HepG2 (cell line): ENCODE results near the gene PPIA. TPM values are rescaled to one million over a fixed set of nuclear protein-coding genes. Genes with fewer than 3 reads are reported as not detected.

ENCODE experiments used
- ATAC-seq: fragments of 200-7000 bp; cut with Tn5 transposase; 3 replicates; pipeline ENCODE4 v1.9.1; 2020; ENCODE audit warnings: mild to moderate bottlenecking, moderate library complexity
- BruUV-seq: library from RNA; stranded (reverse); fragments of 400-500 nt; replicated peaks from 2 replicates; lab custom pipeline; 2021; lab: Mats Ljungman, UMichigan
- CTCF ChIA-PET: fragments of 300-600 bp; formaldehyde crosslinking; extraction: SDS; loops from one replicate; lab custom pipeline; 2021; ENCODE audit warnings: low total read pairs, inconsistent platforms, low intra/inter-chr PET ratio; lab: Yijun Ruan, JAX
- POLR2A ChIA-PET: fragments of 350-600 bp; sonication (Branson Sonifier 250); formaldehyde crosslinking; loops from one replicate; lab custom pipeline; 2020; ENCODE audit warnings: antibody characterized with exemption, inconsistent platforms; lab: Yijun Ruan, JAX
- DNase-seq: peaks from one replicate; pipeline ENCODE4 v3.0.0-alpha.2; 2015; ENCODE audit warnings: low spot score
- FAIRE-seq: peaks from 3 replicates; lab custom pipeline; 2011; peaks lifted over from hg19 to GRCh38; lab: Jason Lieb, UNC
- H2AFZ ChIP-seq: one replicate; pipeline ENCODE4 v1.6.1; 2011; ENCODE audit warnings: low read length, inconsistent platforms
- H3K27ac ChIP-seq: fragments of 300-600 bp; 3 replicates; pipeline ENCODE4 v1.8.0; 2011; ENCODE audit warnings: mixed run types, mild to moderate bottlenecking, mixed read lengths, low read length, inconsistent platforms; ENCODE audit not compliant: insufficient read depth; ENCODE audit errors: extremely low read length
- H3K27me3 ChIP-seq, 2 experiments: fragments of 200-600 bp in 1 of 2; 2 replicates in 1 of 2; 3 replicates in 1 of 2; pipeline versions ENCODE4 v1.6.0 to v1.8.0; 2011; ENCODE audit warnings: low read length in 2 of 2, mild to moderate bottlenecking in 2 of 2, moderate library complexity in 2 of 2, inconsistent platforms in 1 of 2; ENCODE audit not compliant: insufficient read depth in 2 of 2, control insufficient read depth in 1 of 2
- H3K36me3 ChIP-seq, 2 experiments: fragments of 200-600 bp in 1 of 2; replicated peaks in 1 of 2; 2 replicates in 1 of 2; 3 replicates in 1 of 2; pipeline versions ENCODE4 v1.5.1 to v1.8.0; 2011; ENCODE audit warnings: low read length in 2 of 2, inconsistent platforms in 1 of 2; ENCODE audit not compliant: insufficient read depth in 2 of 2, control insufficient read depth in 1 of 2
- H3K4me1 ChIP-seq: 2 replicates; pipeline ENCODE4 v1.5.1; 2012; ENCODE audit warnings: low read length, inconsistent platforms; ENCODE audit not compliant: insufficient read depth
- H3K4me2 ChIP-seq: 2 replicates; pipeline ENCODE4 v1.6.0; 2011; ENCODE audit warnings: low read depth, low read length, inconsistent platforms
- H3K4me3 ChIP-seq, 3 experiments: fragments of 200-600 bp in 1 of 3; sonication (generic), shearing (Covaris generic) in 1 of 3; replicated peaks in 1 of 3; 2 replicates each; pipeline ENCODE4 v1.5.1; 2011 to 2016; ENCODE audit warnings: low read length in 3 of 3, inconsistent platforms in 2 of 3, low read depth in 2 of 3, mild to moderate bottlenecking in 2 of 3, control low read depth in 1 of 3, mixed read lengths in 1 of 3; ENCODE audit not compliant: insufficient read depth in 1 of 3
- H3K79me2 ChIP-seq: one replicate; pipeline ENCODE4 v1.6.1; 2011; ENCODE audit warnings: low read length, inconsistent platforms; ENCODE audit not compliant: insufficient read depth
- H3K9ac ChIP-seq: 2 replicates; pipeline ENCODE4 v1.6.0; 2011; ENCODE audit warnings: mild to moderate bottlenecking, low read depth, low read length, inconsistent platforms; ENCODE audit not compliant: insufficient read depth
- H3K9me3 ChIP-seq: 2 replicates; pipeline ENCODE4 v1.5.1; 2012; ENCODE audit warnings: mild to moderate bottlenecking, low read length
- H4K20me1 ChIP-seq: 2 replicates; pipeline ENCODE4 v1.6.0; 2011; ENCODE audit warnings: inconsistent platforms, mild to moderate bottlenecking, low read length, moderate library complexity; ENCODE audit not compliant: insufficient read depth
- ATRX ChIP-seq: sonication (generic); formaldehyde crosslinking; IDR thresholded peaks from 2 replicates; pipeline ENCODE4 v1.4.0; 2020; ENCODE audit warnings: missing genetic modification reagents, borderline replicate concordance
- CSRNP1 ChIP-seq: sonication (generic); formaldehyde crosslinking; IDR thresholded peaks from 2 replicates; pipeline ENCODE4 v1.8.1; 2023; ENCODE audit warnings: mild to moderate bottlenecking, missing genetic modification reagents
- HDAC6 ChIP-seq: fragments of 200-600 bp; sonication (generic); IDR thresholded peaks from 2 replicates; pipeline ENCODE4 v1.7.0; 2017; ENCODE audit warnings: mild to moderate bottlenecking, antibody characterized with exemption, low read length, low read depth
- JUN ChIP-seq: sonication (generic); formaldehyde crosslinking; IDR thresholded peaks from 2 replicates; pipeline ENCODE4 v1.4.0; 2020; ENCODE audit warnings: mild to moderate bottlenecking, missing genetic modification reagents
- MBD4 ChIP-seq: IDR thresholded peaks from 2 replicates; pipeline ENCODE4 v1.6.1; 2012; ENCODE audit warnings: low read length, inconsistent platforms, borderline replicate concordance
- NBN ChIP-seq: fragments of 450-650 bp; conservative IDR thresholded peaks from 2 replicates; pipeline ENCODE4 v1.6.1; 2017
- NCOA5 ChIP-seq: sonication (generic); formaldehyde crosslinking; IDR thresholded peaks from 2 replicates; pipeline ENCODE4 v1.4.0; 2020; ENCODE audit warnings: missing genetic modification reagents
- NONO ChIP-seq, 2 experiments: fragments of 450-650 bp in 1 of 2; sonication (generic) in 1 of 2; formaldehyde crosslinking in 1 of 2; IDR thresholded peaks in 1 of 2; conservative IDR thresholded peaks in 1 of 2; 2 replicates each; pipeline versions ENCODE4 v1.6.1 to v1.8.0; 2017 to 2022; ENCODE audit warnings: mild to moderate bottlenecking in 1 of 2, missing genetic modification reagents in 1 of 2, moderate library complexity in 1 of 2
- NR1H2 ChIP-seq: sonication (generic); formaldehyde crosslinking; IDR thresholded peaks from 2 replicates; pipeline ENCODE4 v1.8.1; 2022; ENCODE audit warnings: low read depth, missing genetic modification reagents, borderline replicate concordance
- POLR2A ChIP-seq, 2 experiments: IDR thresholded peaks; 2 replicates each; pipeline ENCODE4 v1.6.1; 2011; ENCODE audit warnings: low read depth in 2 of 2, low read length in 2 of 2, mild to moderate bottlenecking in 1 of 2, moderate library complexity in 1 of 2; ENCODE audit not compliant: insufficient read depth in 1 of 2
- POLR2AphosphoS5 ChIP-seq: IDR thresholded peaks from 2 replicates; pipeline ENCODE4 v1.6.1; 2012; ENCODE audit warnings: low read depth, low read length
- POLR2G ChIP-seq: fragments of 200-400 bp; formaldehyde crosslinking; IDR thresholded peaks from 2 replicates; pipeline ENCODE4 v1.6.1; 2018; ENCODE audit warnings: mild to moderate bottlenecking, low read depth, low read length, moderate library complexity
- RBM22 ChIP-seq: fragments of 200-400 bp; formaldehyde crosslinking; optimal IDR thresholded peaks from 2 replicates; pipeline ENCODE3; 2017; ENCODE audit warnings: mild to moderate bottlenecking, low read length, moderate library complexity
- SKI ChIP-seq: fragments of 450-650 bp; IDR thresholded peaks from one replicate; pipeline ENCODE4 v1.6.1; 2018; ENCODE audit warnings: mild to moderate bottlenecking; ENCODE audit not compliant: partially characterized antibody
- SRF ChIP-seq: IDR thresholded peaks from 2 replicates; pipeline ENCODE4 v1.6.1; 2011; ENCODE audit warnings: mild to moderate bottlenecking, low read depth, low read length, moderate library complexity
- SSRP1 ChIP-seq: IDR thresholded peaks from 2 replicates; pipeline ENCODE4 v1.6.1; 2016; ENCODE audit warnings: control low read depth
- TRAFD1 ChIP-seq: sonication (generic); formaldehyde crosslinking; IDR thresholded peaks from 2 replicates; pipeline ENCODE4 v1.5.1; 2020; ENCODE audit warnings: missing genetic modification reagents, mild to moderate bottlenecking, borderline replicate concordance
- ZFP36 ChIP-seq: fragments of 150-350 bp; IDR thresholded peaks from 2 replicates; pipeline ENCODE4 v1.6.1; 2018; ENCODE audit warnings: borderline replicate concordance, low read length, low read depth; ENCODE audit not compliant: partially characterized antibody
- ZNF451 ChIP-seq: sonication (generic); formaldehyde crosslinking; IDR thresholded peaks from 2 replicates; pipeline ENCODE4 v1.5.0; 2020; ENCODE audit warnings: mild to moderate bottlenecking, missing genetic modification reagents
- ZNF75D ChIP-seq: sonication (generic); formaldehyde crosslinking; IDR thresholded peaks from 2 replicates; pipeline ENCODE4 v1.8.1; 2023; ENCODE audit warnings: missing genetic modification reagents, mild to moderate bottlenecking, borderline replicate concordance
- WGBS: methylation state at CpG from one replicate; pipeline ENCODE4 v1.1.6; 2017; ENCODE audit warnings: low lambda C conversion rate; 5-methylcytosine and 5-hydroxymethylcytosine counted together
- in situ Hi-C: cut with HindIII; loops from 2 replicates; pipeline ENCODE4 v1.10.0; 2017; ENCODE audit warnings: low pct_unique_long_range_greater_than_20kb; ENCODE audit not compliant: extremely low pct_ligation_motif_present
- intact Hi-C: fragments of 100-400 bp; cut with micrococcal nuclease; formaldehyde crosslinking; loops from one replicate; pipeline ENCODE4 v1.10.0; 2022; ENCODE audit not compliant: unreplicated experiment
- polyA plus RNA-seq, 8 experiments: library from polyadenylated mRNA; depleted of rRNA in 3 of 8; stranded (reverse) in 7 of 8; unstranded in 1 of 8; fragments of >200 nt; fragmentation: Illumina TruSeq in 4 of 8; extraction: Trizol in 4 of 8; gene quantifications; 2 replicates each; pipeline versions ENCODE4 v1.2.1 to v1.2.3, GENCODE V29; 2011 to 2016; ENCODE audit warnings: low read depth in 4 of 8, missing spikeins in 1 of 8, mixed read lengths in 1 of 8; ENCODE audit not compliant: insufficient read depth in 1 of 8
- total RNA-seq, 5 experiments: library from RNA; depleted of rRNA; stranded (reverse); fragments of >200 nt; fragmentation: Illumina TruSeq; extraction: Trizol; gene quantifications; 2 replicates each; pipeline ENCODE4 v1.2.3, GENCODE V29; 2016; ENCODE audit warnings: low read depth in 1 of 5

Gene PPIA
- total and polyA plus RNA-seq, 2 of the 13 experiments (the other 11 are each of a cell fraction or from before 2014, with no cell fraction given), result 2,268 to 3,010 TPM

- Histone ChIP-seq H3K27ac (no peak overlapping the region), H3K4me2 (no peak overlapping the region), H3K27me3 (no peaks in the 10 kb centered on the region; a peak in 1 of 5 replicates), H2AFZ (no peak overlapping the region), H3K79me2 (peaks cover 25% of the 10 kb centered on the region), H3K36me3 (peaks cover 10 to 45% of the 10 kb centered on the region in 2 experiments), H3K9me3 (no peaks in the 10 kb centered on the region), H4K20me1 (peaks cover 47% of the 10 kb centered on the region), H3K4me3 (no peak overlapping the region), H3K9ac (no peak overlapping the region), H3K4me1 (peaks cover 25% of the 10 kb centered on the region)
- 0 out of 3 replicates have a peak, but pooled peaks have one; percentile 4 for ATAC-seq
- ChIA-PET CTCF (no interaction called here), POLR2A (interaction anchor here (0.7 to 1.2 kb wide), 2 partner anchors 8 to 196 kb away, joined by 3 to 4 read pairs; partner anchors contain the start of gene OGDH)
- WGBS, result 100% methylated on average over 4 of the region's 5 CpGs
- no TSS peak for BruUV-seq
- no peak for DNase-seq
- intact Hi-C loops, result no loop called here
- FAIRE-seq, result no peak
- in situ Hi-C loops, result no loop called here
- TF ChIP-seq JUN, result no peak
- TF ChIP-seq NONO (IDR thresholded peaks at IDR 0.05), result no peak
- 0 out of 2 replicates have a peak, but pooled peaks have one; percentile 23 for TF ChIP-seq NONO (CRISPR knock-in tag; conservative IDR thresholded peaks at IDR 0.05)
- TF ChIP-seq HDAC6, result no peak
- TF ChIP-seq POLR2G, result peak; percentile 73
- TF ChIP-seq POLR2AphosphoS5, result peak; percentile 75
- no peak for TF ChIP-seq NBN
- TF ChIP-seq NCOA5 (CRISPR knock-in tag), result no peak
- TF ChIP-seq SKI, result no peak
- no peak for TF ChIP-seq ATRX (CRISPR knock-in tag)
- TF ChIP-seq ZFP36, result no peak
- TF ChIP-seq SSRP1 (CRISPR knock-in tag), result peak; percentile 92
- TF ChIP-seq NR1H2 (CRISPR knock-in tag), result no peak
- peak; percentile 47; the same call in 1 of the 2 replicates for TF ChIP-seq MBD4
- TF ChIP-seq SRF, result no peak
- TF ChIP-seq POLR2A (IDR thresholded peaks at IDR 0.05; ENCODE audit: insufficient read depth in 1 of 2, low read depth in 2 of 2, low read length in 2 of 2), result peak; percentile 60 to 67; a peak in 3 of 4 replicates
- TF ChIP-seq CSRNP1 (CRISPR knock-in tag), result no peak
- peak; percentile 93 for TF ChIP-seq RBM22
- TF ChIP-seq ZNF451 (CRISPR knock-in tag), result no peak
- TF ChIP-seq ZNF75D (CRISPR knock-in tag), result no peak
- no peak for TF ChIP-seq TRAFD1 (CRISPR knock-in tag)
Measured at GRCh38 chr7:44802418-44803025, 6.0 kb downstream of the PPIA start.
